ENCODE measurements around the gene TMEM253.

TMEM253 gene

DNA sequence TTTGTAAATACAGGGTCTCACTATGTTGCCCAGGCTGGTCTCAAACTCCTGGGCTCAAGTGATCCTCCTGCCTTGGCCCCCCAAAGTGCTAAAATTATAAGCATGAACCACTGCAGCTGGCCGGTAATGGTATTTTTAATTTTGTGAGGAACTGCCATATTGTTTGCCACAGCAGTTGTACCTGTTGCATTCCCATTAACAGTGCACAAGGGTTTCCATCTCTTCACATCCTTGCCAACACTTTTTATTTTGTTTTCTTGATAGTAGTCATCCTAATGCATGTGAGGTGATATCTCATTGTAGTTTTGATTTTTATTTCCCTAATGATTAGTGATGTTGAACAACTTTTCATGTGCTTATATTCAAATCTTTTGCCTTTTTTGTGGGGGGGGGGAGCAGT, 41.5 kb downstream of the TMEM253 start:
- no peak for DNase-seq (ENCODE audit: low read depth, low spot score)
- TF ChIP-seq EZH2 (IDR thresholded peaks at IDR 0.05), result no peak
- no peak for TF ChIP-seq POLR2AphosphoS5 (IDR thresholded peaks at IDR 0.05; ENCODE audit: borderline replicate concordance, low read depth, low read length)
- no peak for TF ChIP-seq FOXP2 (optimal IDR thresholded peaks at IDR 0.05; ENCODE audit: control extremely low read depth, extremely low read length, insufficient read depth)
- Histone ChIP-seq H3K36me3 (ENCODE audit: insufficient read depth, low read length) (no peaks in the 10 kb centered on the region), H3K9me3 (ENCODE audit: low read depth, low read length) (peaks cover 4% of the 10 kb centered on the region; the same call in 1 of the 2 replicates), H3K9ac (ENCODE audit: insufficient read length) (no peak overlapping the region), H3K4me3 (no peak overlapping the region), H3K27ac (no peak overlapping the region)

DNA sequence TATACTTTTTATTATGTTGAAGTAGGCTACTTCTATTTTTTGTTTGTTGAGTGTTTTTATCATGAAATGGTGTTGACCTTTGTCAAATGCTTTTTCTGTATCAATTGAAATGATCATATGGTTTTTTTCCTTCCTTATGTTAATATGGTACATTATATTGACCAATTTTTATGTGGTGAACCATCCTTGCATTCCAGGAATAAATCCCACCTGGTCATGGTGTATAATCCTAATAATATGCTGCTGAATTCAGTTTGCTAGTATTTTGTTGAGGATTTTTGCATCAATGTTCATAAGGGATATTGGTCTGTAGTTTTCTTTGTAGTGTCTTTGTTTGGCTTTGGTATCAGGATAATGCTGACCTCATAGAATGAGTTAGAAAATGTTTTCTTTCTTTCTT, 44.6 kb downstream of the TMEM253 start:
- H3K9me3 ChIP-seq (ENCODE audit: low read depth, low read length), result peaks cover 4% of the 10 kb centered on the region; the same call in 1 of the 2 replicates
- H3K4me3 ChIP-seq, result no peak overlapping the region
- H3K27ac ChIP-seq, result no peak overlapping the region
- TF ChIP-seq FOXP2 (optimal IDR thresholded peaks at IDR 0.05; ENCODE audit: control extremely low read depth, extremely low read length, insufficient read depth) (no peak), POLR2AphosphoS5 (IDR thresholded peaks at IDR 0.05; ENCODE audit: borderline replicate concordance, low read depth, low read length) (no peak), EZH2 (IDR thresholded peaks at IDR 0.05) (no peak)
- H3K36me3 ChIP-seq (ENCODE audit: insufficient read depth, low read length), result no peaks in the 10 kb centered on the region
- no peak for DNase-seq (ENCODE audit: low read depth, low spot score)
- H3K9ac ChIP-seq (ENCODE audit: insufficient read length), result no peak overlapping the region

DNA sequence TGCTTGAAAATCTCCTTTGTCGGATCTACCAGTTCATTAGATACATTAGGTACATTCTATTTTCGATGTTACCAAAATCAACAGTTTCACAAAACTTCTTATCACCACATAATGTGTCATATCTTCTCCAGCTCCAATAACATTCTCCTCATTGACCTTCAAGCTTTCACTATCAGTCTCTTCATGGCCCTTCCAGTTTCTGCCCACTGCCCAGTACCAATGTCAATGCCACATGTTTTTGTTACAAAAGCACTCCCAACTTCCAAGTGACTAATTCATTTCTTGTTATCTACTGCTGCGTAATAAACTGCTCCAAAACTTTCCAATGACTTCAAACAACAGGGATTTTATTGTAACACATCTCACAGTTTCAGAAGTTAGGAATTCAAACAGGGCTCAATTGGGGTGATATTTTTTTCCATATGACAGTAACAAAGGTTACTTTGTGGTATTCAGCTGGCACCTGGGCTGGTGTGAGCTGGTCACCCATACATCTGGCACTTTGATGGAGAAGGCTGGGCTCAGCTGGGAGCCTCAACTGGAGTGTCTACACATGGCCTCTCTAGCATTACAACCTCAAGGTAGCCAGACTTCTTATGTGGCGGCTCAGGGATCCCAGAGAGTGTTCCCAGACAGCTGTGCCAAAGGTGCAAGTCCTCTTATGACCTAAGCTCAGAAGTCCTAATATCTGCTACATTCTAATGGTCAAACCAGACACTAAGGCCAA, 48.9 kb downstream of the TMEM253 start:
- no peak overlapping the region for H3K9ac ChIP-seq (ENCODE audit: insufficient read length)
- H3K9me3 ChIP-seq (ENCODE audit: low read depth, low read length), result peaks cover 3% of the 10 kb centered on the region; the same call in 1 of the 2 replicates
- no peak overlapping the region for H3K27ac ChIP-seq
- TF ChIP-seq POLR2AphosphoS5 (IDR thresholded peaks at IDR 0.05; ENCODE audit: borderline replicate concordance, low read depth, low read length) (no peak), FOXP2 (optimal IDR thresholded peaks at IDR 0.05; ENCODE audit: control extremely low read depth, extremely low read length, insufficient read depth) (no peak), EZH2 (IDR thresholded peaks at IDR 0.05) (no peak)
- no peak for DNase-seq (ENCODE audit: low read depth, low spot score)
- H3K4me3 ChIP-seq, result no peak overlapping the region
- H3K36me3 ChIP-seq (ENCODE audit: insufficient read depth, low read length), result no peaks in the 10 kb centered on the region

All from SK-N-MC (cell line).